ENCODE results near the gene ATXN1.

DNA sequence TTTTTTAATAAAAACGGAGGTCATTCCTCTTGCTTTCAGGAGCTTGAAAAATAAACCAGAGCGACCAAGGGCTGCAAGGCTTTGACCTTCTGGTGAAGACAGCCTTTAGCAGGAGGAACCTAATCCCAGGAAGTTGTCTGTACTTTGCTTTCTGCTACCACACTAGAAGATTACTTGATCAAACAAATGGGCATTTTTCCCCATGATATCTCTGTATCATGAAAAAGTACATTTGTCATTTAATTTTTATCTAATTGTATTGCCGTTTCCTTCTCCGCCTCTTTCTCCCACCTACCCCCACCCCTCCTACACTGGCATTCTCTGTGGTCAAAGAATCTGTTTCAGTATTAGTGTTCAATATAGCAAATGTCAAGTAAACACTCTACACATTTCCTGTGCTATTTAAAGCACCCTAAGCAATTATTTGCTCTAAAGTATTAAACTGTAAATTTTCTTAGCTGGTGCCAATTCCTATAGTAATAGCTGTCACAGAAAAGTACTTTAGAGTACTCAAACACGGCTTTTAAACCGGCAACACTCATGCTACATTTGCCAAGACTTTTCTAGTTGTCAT lies 29.7 kb downstream of the ATXN1 start:
- TF ChIP-seq CTCF (IDR thresholded peaks at IDR 0.05), result no peak
- TF ChIP-seq POLR2A (IDR thresholded peaks at IDR 0.05), result no peak

Measured in transverse colon (tissue), 3 donors.